ENCODE data around the gene USP38. TPM values are rescaled to one million over a fixed set of nuclear protein-coding genes. Genes with fewer than 3 reads are reported as not detected.
A peak's percentile ranks its signal among the peaks of the same experiment; 100 is the strongest.

The USP38 gene
- polyA plus RNA-seq, 3 donors, result 7.3 to 19.3 (median 12.4) TPM

GRCh38 chr4:143178923-143179322 lies 5.8 kb upstream of the USP38 start:
- Histone ChIP-seq H3K79me2 (ENCODE audit: insufficient read depth, low read length) (no peaks in the 10 kb centered on the region), H3K9ac (ENCODE audit: insufficient read depth, low read length, poor library complexity, severe bottlenecking) (no peak overlapping the region), H2AFZ (ENCODE audit: insufficient read depth, low read depth, low read length, poor library complexity, severe bottlenecking) (no peak overlapping the region), H4K20me1 (ENCODE audit: insufficient read depth, low read length) (no peaks in the 10 kb centered on the region), H3K36me3 (replicated peaks in 1 of 2; ENCODE audit: control insufficient read depth in 1 of 2, insufficient read depth in 2 of 2, low read length in 2 of 2) (no peaks in the 10 kb centered on the region), H3K27me3 (ENCODE audit: control insufficient read depth in 2 of 2, insufficient read depth in 2 of 2, low read length in 2 of 2) (no peaks in the 10 kb centered on the region), H3K4me1 (ENCODE audit: control insufficient read depth in 1 of 2, insufficient read depth in 2 of 2, low read length in 2 of 2) (peaks cover 4 to 8% of the 10 kb centered on the region in 2 donors), H3K4me3 (replicated peaks in 1 of 3; ENCODE audit: low read depth in 2 of 3, low read length in 3 of 3) (no peak overlapping the region), H3K4me2 (replicated peaks; ENCODE audit: extremely low read depth, low read length, poor library complexity, severe bottlenecking) (no peak overlapping the region), H3K9me3 (replicated peaks in 1 of 2; ENCODE audit: control insufficient read depth in 1 of 2, insufficient read depth in 1 of 2, low read length in 2 of 2) (peaks cover 0 to 12% of the 10 kb centered on the region in 2 donors), H3K27ac (ENCODE audit: low read depth in 1 of 2, low read length in 2 of 2) (no peak overlapping the region)
- Mint-ChIP-seq H3K36me3 (peaks cover 0 to 12% of the 10 kb centered on the region in 2 donors), H3K4me3 (no peak overlapping the region), H3K27ac (no peak overlapping the region), H3K4me1 (peaks cover 4% of the 10 kb centered on the region), H3K9me3 (peaks cover 7 to 18% (median 15%) of the 10 kb centered on the region in 7 donors), H3K27me3 (ENCODE audit: low read depth in 3 of 3) (peaks cover 0 to 2% (median 0%) of the 10 kb centered on the region in 3 donors)
- 100% methylated on average over 3 of the region's 3 CpGs for WGBS (ENCODE audit: insufficient coverage)
- intact Hi-C loops (cut with micrococcal nuclease), result no loop called here
- no peak for DNase-seq
- TF ChIP-seq CTCF (IDR thresholded peaks at IDR 0.05), result no peak

GRCh38 chr4:143183513-143184216 lies 1.1 kb upstream of the USP38 start:
- Histone ChIP-seq H3K27ac (ENCODE audit: low read depth in 1 of 2, low read length in 2 of 2) (peak overlapping the region in 1 of 2 donors; percentile 96), H3K27me3 (ENCODE audit: control insufficient read depth in 2 of 2, insufficient read depth in 2 of 2, low read length in 2 of 2) (no peaks in the 10 kb centered on the region), H3K36me3 (replicated peaks in 1 of 2; ENCODE audit: control insufficient read depth in 1 of 2, insufficient read depth in 2 of 2, low read length in 2 of 2) (no peaks in the 10 kb centered on the region), H3K9me3 (replicated peaks in 1 of 2; ENCODE audit: control insufficient read depth in 1 of 2, insufficient read depth in 1 of 2, low read length in 2 of 2) (no peaks in the 10 kb centered on the region), H3K4me2 (replicated peaks; ENCODE audit: extremely low read depth, low read length, poor library complexity, severe bottlenecking) (peak overlapping the region; percentile 73), H3K4me1 (ENCODE audit: control insufficient read depth in 1 of 2, insufficient read depth in 2 of 2, low read length in 2 of 2) (peaks cover 34 to 46% of the 10 kb centered on the region in 2 donors), H4K20me1 (ENCODE audit: insufficient read depth, low read length) (peaks cover 27% of the 10 kb centered on the region), H3K9ac (ENCODE audit: insufficient read depth, low read length, poor library complexity, severe bottlenecking) (peak overlapping the region; percentile 96), H3K4me3 (replicated peaks in 1 of 3; ENCODE audit: low read depth in 2 of 3, low read length in 3 of 3) (peak overlapping the region; percentile 75 to 89 (median 85)), H2AFZ (ENCODE audit: insufficient read depth, low read depth, low read length, poor library complexity, severe bottlenecking) (peak overlapping the region; percentile 86), H3K79me2 (ENCODE audit: insufficient read depth, low read length) (peaks cover 38% of the 10 kb centered on the region)
- WGBS (ENCODE audit: insufficient coverage), result 83% methylated on average over 1 of the region's 9 CpGs
- peak in 2 of 3 donors; percentile 10 to 12 for DNase-seq
- peaks cover 0 to 5% (median 4%) of the 10 kb centered on the region in 7 donors for H3K9me3 Mint-ChIP-seq
- TF ChIP-seq CTCF (IDR thresholded peaks at IDR 0.05), result no peak
- intact Hi-C loops (cut with micrococcal nuclease), result loop anchor here (5.0 to 10.0 kb wide), 3 partner anchors 151 to 1961 kb away; partner anchors contain the start of genes ZNF330 (in 2 of the 2) and GAB1 (in 1 of the 2)
- H3K4me1 Mint-ChIP-seq, result peaks cover 35% of the 10 kb centered on the region
- H3K27ac Mint-ChIP-seq, result peak overlapping the region in 5 of 7 donors; percentile 93 to 98 (median 94)
- H3K36me3 Mint-ChIP-seq, result peaks cover 2 to 12% of the 10 kb centered on the region in 2 donors
- H3K27me3 Mint-ChIP-seq (ENCODE audit: low read depth in 3 of 3), result peaks cover 0 to 2% (median 0%) of the 10 kb centered on the region in 3 donors
- H3K4me3 Mint-ChIP-seq, result peak overlapping the region; percentile 98 to 99

Data from CD14-positive monocyte (primary cell).